Breast epithelium (tissue), 3 donors: ENCODE results near the gene FKRP.

Experiments used
- POLR2A ChIP-seq: fragments of 450-650 bp; IDR thresholded peaks from one replicate; pipeline ENCODE4 v1.6.1; 2016; ENCODE audit warnings: antibody characterized with exemption, mild to moderate bottlenecking, moderate library complexity
- POLR2AphosphoS5 ChIP-seq, 3 donors: sonication (generic); formaldehyde crosslinking; IDR thresholded peaks; one replicate each; pipeline ENCODE4 v1.6.1; 2017; ENCODE audit warnings: antibody characterized with exemption in 3 of 3
- TF ChIP-seq, protein P1 (sequence below), 3 donors: fragments of 450-650 bp; IDR thresholded peaks; one replicate each; pipeline ENCODE4 v1.5.1; 2016 to 2017; ENCODE audit warnings: antibody characterized with exemption in 3 of 3, mild to moderate bottlenecking in 3 of 3, moderate library complexity in 3 of 3

DNA sequence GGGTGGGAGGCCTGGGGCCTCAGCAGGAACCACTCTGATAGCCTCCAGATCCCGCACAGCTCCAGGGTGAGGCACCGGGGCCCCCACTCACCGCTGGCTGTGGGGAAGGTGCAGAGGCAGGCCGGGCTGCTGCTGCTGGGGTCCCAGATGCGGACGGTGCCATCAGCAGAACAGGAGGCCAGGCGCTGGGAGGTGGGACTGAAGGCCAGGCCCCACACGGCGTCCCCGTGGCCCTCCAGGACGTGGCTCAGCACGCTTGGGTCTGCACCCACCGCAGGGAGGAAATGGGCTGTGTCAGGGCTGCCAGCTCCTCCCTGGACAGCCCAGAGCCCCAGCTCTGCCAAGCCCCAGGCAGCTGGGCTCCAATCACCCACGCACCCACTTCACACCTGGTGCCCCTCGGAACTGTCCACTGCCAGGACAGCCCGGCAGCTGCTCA lies 22.8 kb upstream of the FKRP start:
- TF ChIP-seq, protein P1, sequence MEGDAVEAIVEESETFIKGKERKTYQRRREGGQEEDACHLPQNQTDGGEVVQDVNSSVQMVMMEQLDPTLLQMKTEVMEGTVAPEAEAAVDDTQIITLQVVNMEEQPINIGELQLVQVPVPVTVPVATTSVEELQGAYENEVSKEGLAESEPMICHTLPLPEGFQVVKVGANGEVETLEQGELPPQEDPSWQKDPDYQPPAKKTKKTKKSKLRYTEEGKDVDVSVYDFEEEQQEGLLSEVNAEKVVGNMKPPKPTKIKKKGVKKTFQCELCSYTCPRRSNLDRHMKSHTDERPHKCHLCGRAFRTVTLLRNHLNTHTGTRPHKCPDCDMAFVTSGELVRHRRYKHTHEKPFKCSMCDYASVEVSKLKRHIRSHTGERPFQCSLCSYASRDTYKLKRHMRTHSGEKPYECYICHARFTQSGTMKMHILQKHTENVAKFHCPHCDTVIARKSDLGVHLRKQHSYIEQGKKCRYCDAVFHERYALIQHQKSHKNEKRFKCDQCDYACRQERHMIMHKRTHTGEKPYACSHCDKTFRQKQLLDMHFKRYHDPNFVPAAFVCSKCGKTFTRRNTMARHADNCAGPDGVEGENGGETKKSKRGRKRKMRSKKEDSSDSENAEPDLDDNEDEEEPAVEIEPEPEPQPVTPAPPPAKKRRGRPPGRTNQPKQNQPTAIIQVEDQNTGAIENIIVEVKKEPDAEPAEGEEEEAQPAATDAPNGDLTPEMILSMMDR (IDR thresholded peaks at IDR 0.05), result no peak
- no peak for TF ChIP-seq POLR2A
- no peak for TF ChIP-seq POLR2AphosphoS5 (IDR thresholded peaks at IDR 0.05)
